HAP-1 (cell line): ENCODE measurements around the gene LILRB5.
"Not testable (repeated sequence)": the region's sequence is repeated elsewhere in the genome, so short reads cannot be mapped to it uniquely, and the experiment has no call there.

Experiments used
- DNase-seq, 2 experiments: peaks; one replicate each; pipeline ENCODE4 v3.0.0-alpha.2; 2016 to 2020; ENCODE audit warnings: low spot score in 2 of 2
- H3K27me3 ChIP-seq: fragments of 250-450 bp; sonication (Bioruptor Pico); 2 replicates; pipeline ENCODE4 v1.5.1; 2020; ENCODE audit warnings: low read depth, mild to moderate bottlenecking, moderate library complexity
- H3K36me3 ChIP-seq: fragments of 250-450 bp; sonication (Bioruptor Pico); replicated peaks from 2 replicates; pipeline ENCODE4 v1.5.1; 2020; ENCODE audit warnings: mild to moderate bottlenecking
- H3K4me1 ChIP-seq: fragments of 250-450 bp; sonication (Bioruptor Pico); 2 replicates; pipeline ENCODE4 v1.5.1; 2020; ENCODE audit warnings: mild to moderate bottlenecking
- H3K4me3 ChIP-seq: fragments of 250-450 bp; sonication (Bioruptor Pico); 2 replicates; pipeline ENCODE4 v1.5.1; 2020; ENCODE audit warnings: mild to moderate bottlenecking, moderate library complexity
- H3K9me3 ChIP-seq: fragments of 250-450 bp; sonication (Bioruptor Pico); 2 replicates; pipeline ENCODE4 v1.5.1; 2020; ENCODE audit warnings: mild to moderate bottlenecking, moderate library complexity
- in situ Hi-C: fragments of 300-500 bp; cut with MboI; formaldehyde crosslinking; loops from 3 replicates; pipeline ENCODE4 v1.14.3; 2020; ENCODE audit warnings: low sequenced_read_pairs, inconsistent platforms, mixed read lengths

The LILRB5 gene

DNA sequence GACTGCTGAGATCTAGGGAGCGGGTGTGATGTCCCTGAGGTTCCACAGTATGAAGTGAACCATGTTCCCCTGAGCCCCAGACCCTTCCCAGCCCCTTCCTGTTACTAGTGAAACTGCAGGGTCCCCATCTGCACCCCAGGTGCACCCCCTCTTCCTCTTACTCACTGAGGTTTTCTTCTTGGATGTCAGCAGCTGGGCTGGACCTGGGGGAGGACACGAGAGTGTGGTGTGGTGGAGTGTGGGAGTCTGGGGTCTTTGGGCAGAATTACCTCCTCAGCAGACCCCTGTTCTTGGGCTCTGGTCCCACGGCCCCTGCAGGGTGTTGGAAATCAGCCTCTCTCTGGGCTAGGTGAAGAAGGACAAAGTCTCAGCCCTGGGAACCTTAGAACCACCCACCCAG lies 11.1 kb downstream of the LILRB5 start:
- H3K9me3 ChIP-seq = no peaks in the 10 kb centered on the region
- H3K27me3 ChIP-seq = peaks cover 25% of the 10 kb centered on the region
- DNase-seq = no peak
- no peak overlapping the region for H3K4me3 ChIP-seq
- H3K36me3 ChIP-seq = no peaks in the 10 kb centered on the region
- in situ Hi-C loops = no loop called here
- no peaks in the 10 kb centered on the region for H3K4me1 ChIP-seq

DNA sequence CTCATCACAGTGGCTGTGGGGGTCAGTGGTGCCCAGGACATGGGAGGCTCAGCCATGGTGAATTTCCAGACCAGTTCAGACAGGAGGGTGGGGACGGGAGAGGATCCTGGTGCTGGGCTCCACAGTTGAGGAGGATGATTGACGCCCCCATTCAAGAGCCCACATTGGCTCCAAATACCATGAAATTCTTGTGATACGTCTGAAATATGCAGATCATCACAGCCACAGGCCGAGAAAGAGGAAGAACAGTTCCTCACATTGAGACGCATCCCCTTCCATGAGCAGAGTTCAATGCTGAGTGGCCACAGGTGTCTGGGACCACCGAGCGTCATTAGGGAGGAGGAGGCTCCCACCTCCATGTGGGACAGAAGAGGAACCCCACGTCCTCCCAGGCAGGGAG lies 13.3 kb downstream of the LILRB5 start:
- DNase-seq, H3K4me3 ChIP-seq, H3K9me3 ChIP-seq, H3K36me3 ChIP-seq, H3K27me3 ChIP-seq, in situ Hi-C loops, H3K4me1 ChIP-seq: not testable (repeated sequence)

DNA sequence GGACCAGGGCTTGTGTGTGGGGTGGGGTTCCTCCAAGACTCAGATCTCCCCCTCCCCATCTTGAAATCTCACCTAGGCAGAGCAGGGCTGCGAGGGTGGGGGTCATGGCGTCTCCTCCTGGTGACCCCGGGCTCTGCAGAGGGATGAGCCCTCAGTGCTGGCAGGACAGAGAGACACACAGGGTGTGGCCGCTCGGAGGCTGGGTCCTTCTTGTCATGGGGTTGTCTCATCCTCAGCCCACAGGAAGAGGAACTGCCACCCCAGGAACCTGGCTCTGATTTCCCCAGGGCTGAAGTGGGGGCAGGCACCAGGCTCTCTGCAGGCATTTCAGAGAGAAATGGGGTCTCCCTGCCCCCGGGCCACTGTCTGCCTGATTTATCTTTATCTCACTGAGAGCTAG lies 14.4 kb downstream of the LILRB5 start, which contains the start of gene LILRA6:
LILRA6 (minus strand) TSS at position 145 of the 400 bp plus-strand sequence.
- H3K9me3 ChIP-seq, in situ Hi-C loops, DNase-seq: not testable (repeated sequence)

DNA sequence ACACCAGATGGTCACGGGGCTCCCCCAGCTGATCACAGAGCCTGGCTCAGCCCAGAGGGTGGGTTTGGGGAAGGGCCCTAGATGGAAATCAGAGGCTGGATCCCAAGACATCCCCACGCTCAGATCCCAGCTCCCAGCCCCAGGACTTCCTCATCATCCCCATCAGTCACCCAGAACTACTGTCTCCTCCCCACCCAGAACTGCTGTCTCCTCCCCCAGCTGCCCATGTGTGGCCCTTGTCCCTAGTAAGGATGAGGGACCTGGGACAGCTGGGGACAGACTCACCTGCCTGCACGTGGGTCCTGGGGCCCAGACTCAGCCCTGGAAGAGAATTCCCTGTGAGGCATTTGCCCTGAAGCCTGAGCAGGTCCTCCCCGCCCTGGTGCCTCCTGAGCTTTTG lies 14.8 kb downstream of the LILRB5 start:
- H3K9me3 ChIP-seq, in situ Hi-C loops, H3K4me1 ChIP-seq, H3K36me3 ChIP-seq, DNase-seq, H3K27me3 ChIP-seq, H3K4me3 ChIP-seq: not testable (repeated sequence)

More for the DNA sequence above, 14.4 kb downstream of the LILRB5 start, which contains the start of gene LILRA6:
- H3K4me1 ChIP-seq, H3K36me3 ChIP-seq, H3K27me3 ChIP-seq, H3K4me3 ChIP-seq: not testable (repeated sequence)

DNA sequence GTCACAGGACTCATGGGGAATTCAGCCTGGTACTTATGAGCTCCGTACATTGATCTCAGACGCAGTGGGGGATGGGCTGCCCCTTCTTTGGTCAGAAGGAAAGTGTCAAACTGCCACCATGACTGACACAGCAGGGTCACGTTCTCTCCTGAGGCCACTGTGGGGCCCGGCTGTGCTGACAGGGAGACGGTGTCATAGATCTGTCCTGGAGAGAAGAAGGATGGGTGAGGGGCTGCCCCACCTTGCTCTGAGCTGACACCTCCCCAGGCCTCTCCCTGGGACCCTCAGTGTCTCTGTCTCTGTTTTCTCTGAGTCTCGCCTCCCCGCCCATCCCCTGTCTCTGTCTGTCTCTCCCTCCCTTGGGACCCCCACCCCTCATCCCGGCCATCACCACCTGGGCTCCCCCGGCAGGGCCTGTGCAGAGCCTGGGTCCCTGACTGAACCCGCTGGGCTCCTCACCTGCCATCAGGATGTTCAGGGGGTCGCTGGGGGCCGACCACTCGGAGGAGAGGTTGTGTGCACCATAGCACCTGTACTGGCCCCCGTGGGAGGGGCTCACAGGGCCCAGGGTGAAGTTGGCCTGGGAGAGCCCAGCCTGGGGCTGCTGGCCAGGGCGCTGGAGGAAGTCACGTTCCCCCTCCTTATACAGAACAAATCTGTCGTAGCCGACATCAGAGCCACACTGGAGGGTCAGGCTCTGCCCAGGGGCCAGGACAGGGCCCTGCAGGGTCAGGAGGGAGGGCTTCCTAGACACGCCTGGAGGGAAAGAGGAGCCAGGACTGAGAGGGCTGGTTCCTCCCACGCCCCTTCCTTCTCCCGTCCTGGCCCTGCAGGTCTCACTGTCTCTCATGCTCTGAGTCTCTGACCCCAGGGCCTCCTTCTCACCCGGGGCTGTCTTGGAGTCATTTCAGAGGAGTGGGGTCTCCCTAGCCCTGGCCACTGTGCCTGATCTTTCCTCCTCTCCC lies 16.4 kb downstream of the LILRB5 start:
- H3K4me1 ChIP-seq, DNase-seq, H3K36me3 ChIP-seq, in situ Hi-C loops, H3K4me3 ChIP-seq, H3K9me3 ChIP-seq, H3K27me3 ChIP-seq: not testable (repeated sequence)

DNA sequence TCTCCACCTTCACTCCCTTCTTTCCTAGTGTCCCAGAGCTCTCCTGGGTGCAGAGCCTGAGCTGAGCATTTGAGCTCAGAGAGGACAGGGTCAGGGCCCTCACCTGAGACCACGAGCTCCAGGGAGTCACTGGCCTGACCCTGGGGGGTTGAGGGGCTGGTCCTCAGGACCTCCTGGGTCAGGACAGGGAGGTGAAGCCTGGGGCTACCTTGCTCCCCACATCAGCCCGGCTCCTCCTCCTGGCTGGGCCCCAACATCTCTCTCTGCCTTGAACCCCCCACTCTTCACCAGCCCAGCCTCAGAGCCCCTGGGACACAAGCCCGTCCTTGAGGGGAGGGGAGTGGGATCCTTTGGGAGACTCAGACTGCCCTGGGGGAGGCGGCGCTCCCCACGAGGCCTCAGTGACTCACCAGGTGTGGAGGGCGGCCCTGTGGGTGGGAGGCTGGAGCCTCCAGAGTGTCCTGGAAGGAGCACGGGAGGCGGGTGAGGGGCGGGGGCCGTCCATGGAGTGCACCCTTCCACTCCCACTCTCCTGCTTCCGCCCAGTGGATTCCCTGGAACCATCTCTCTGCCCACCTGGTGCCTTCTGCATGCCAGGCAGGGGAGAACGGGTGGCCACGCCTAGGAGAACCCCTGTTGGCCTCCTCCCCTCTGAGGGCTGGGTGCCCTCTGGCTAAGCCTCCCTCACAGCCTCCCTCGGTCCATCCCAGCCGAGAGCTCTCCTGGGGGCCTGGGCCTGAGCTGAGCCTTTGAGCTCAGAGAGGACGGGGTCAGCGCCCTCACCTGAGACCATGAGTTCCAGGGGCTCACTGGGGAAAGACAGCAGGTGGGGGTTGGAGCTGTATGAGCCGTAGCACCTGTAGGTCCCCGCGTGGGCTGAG lies 17.3 kb downstream of the LILRB5 start:
- in situ Hi-C loops, DNase-seq, H3K36me3 ChIP-seq, H3K4me3 ChIP-seq, H3K4me1 ChIP-seq, H3K9me3 ChIP-seq, H3K27me3 ChIP-seq: not testable (repeated sequence)

DNA sequence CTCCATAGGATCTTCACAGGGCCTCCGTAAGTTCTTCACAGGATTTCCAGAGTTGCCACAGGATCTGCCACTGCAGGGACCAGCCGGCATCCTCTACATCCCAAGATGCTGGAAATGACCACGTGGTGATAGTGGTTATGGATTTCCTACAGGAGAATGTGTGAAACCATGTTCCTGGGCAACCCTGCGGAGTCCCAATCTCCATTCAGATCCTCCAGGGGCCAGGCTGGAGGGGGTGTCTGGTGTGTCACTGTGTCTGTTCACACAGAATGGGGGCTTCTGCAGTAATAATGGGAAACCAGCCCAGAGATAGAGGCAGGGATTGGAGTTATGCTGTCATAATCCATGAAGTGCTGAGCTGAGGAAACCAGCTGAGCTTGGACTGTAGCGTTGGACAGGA lies 23.1 kb downstream of the LILRB5 start:
- Histone ChIP-seq H3K4me3 (no peak overlapping the region), H3K4me1 (no peaks in the 10 kb centered on the region), H3K27me3 (no peaks in the 10 kb centered on the region), H3K9me3 (no peaks in the 10 kb centered on the region; the same call in 1 of the 2 replicates), H3K36me3 (no peaks in the 10 kb centered on the region)
- no peak for DNase-seq
- in situ Hi-C loops = no loop called here

DNA sequence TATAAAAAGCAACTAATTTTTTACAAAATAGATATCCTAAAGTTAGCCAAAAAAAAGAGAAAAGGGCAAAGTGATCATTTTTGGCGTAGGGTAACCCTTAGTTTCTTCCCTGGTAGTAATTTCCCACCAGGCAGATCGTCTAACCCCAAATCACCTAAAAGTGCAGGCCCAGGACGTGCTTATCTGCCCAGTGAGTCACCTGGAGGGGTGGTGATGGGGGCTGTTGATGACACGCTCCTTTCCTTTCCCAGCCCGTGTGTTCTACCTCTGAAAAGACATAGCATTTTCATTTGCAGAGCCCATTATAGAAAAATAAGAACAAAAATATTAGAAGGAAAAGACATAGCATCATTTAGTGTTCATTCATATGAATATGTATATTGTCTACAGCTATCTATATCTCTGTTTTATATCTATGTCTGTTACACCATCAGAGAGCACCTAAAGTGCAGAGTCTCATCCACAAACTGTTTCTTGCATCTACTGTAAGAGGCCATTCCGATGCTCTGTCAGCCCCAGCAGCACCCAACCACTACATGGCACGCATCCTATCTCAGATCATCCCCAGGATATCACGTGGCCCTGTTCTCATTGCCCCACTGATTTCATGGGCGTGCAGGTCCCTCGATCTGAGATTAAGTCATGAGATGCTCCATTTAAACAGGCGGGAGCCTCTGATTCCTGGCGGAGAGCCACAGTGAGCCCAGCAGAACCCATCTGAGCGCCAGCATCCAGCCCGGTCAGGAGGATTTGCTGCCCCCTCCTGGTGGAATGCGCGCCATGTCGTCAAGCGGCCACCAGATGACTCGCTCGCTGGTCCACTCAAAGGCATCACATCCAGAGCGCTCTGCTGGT lies 25.8 kb downstream of the LILRB5 start:
- DNase-seq = peak; percentile 45 to 90
- Histone ChIP-seq H3K9me3 (no peaks in the 10 kb centered on the region; the same call in 1 of the 2 replicates), H3K27me3 (no peaks in the 10 kb centered on the region), H3K4me1 (no peaks in the 10 kb centered on the region), H3K4me3 (no peak overlapping the region), H3K36me3 (no peaks in the 10 kb centered on the region)
- in situ Hi-C loops = no loop called here

DNA sequence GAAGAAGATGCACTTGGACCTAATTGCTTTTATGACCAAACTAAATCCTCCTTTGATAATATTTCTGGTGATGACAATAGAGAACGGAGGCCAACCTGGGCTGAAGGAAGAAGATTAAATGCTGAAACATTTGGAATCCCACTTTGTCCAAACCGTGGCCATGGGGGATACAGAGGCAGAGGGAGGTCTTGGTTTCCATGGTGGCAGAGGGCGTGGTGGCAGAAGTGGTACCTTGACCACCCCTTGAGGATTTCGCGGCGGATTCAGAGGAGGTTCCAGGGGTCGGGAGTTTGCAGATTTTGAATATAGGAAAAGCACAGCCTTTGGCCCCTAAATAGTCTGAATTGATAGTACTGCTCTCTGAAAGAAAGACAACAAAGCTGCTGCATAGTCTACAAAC lies 27.0 kb downstream of the LILRB5 start:
- peaks cover 2% of the 10 kb centered on the region; the same call in 1 of the 2 replicates for H3K27me3 ChIP-seq
- in situ Hi-C loops = no loop called here

DNA sequence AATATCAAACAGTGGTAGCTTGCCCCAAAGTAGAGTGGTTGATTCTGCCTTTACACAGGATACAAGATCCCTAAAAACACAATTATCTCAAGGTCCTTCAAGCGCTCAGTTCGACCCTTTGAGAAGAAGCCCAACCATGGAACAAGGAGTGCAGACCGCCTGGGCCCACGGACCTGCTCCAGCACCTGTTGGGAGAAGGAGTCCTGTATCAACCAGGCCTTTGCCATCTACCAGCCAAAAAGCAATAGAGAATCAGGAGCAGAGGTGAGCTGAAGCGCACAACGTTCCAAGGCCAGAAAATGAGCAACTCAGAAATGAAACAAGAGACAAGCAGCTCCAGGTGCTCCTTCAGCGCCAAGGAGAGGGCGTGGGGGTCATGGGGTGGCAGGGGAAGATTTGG lies 27.9 kb downstream of the LILRB5 start:
- in situ Hi-C loops = no loop called here
- no peaks in the 10 kb centered on the region for H3K36me3 ChIP-seq
- no peaks in the 10 kb centered on the region for H3K4me1 ChIP-seq

More for the DNA sequence above, 27.0 kb downstream of the LILRB5 start:
- H3K36me3 ChIP-seq = no peaks in the 10 kb centered on the region
- H3K4me1 ChIP-seq = no peaks in the 10 kb centered on the region
- no peaks in the 10 kb centered on the region; the same call in 1 of the 2 replicates for H3K9me3 ChIP-seq
- no peak for DNase-seq
- H3K4me3 ChIP-seq = no peak overlapping the region

DNA sequence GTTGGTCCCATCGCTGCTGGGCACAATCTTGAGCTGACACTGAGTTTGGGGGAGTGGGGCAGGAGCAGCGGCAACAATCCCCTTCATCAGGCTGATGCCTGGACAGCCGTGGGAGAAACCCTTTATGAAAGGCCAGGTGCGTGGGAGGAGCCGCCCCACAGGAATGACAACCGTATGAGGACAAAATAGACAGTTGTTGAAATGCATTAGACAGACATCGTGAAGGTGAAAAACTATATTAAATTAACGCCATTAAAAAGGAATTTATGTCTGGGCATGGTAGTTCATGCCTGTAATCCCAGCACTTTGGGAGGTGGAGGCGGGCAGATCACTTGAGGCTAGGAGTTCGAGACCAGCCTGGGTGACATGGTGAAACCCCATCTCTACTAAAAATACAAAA lies 32.5 kb downstream of the LILRB5 start:
- DNase-seq, H3K9me3 ChIP-seq, in situ Hi-C loops, H3K27me3 ChIP-seq, H3K36me3 ChIP-seq, H3K4me3 ChIP-seq, H3K4me1 ChIP-seq: not testable (repeated sequence)

More for the DNA sequence above, 27.9 kb downstream of the LILRB5 start:
- Histone ChIP-seq H3K9me3 (no peaks in the 10 kb centered on the region), H3K27me3 (peaks cover 2% of the 10 kb centered on the region; the same call in 1 of the 2 replicates), H3K4me3 (no peak overlapping the region)
- DNase-seq = no peak

DNA sequence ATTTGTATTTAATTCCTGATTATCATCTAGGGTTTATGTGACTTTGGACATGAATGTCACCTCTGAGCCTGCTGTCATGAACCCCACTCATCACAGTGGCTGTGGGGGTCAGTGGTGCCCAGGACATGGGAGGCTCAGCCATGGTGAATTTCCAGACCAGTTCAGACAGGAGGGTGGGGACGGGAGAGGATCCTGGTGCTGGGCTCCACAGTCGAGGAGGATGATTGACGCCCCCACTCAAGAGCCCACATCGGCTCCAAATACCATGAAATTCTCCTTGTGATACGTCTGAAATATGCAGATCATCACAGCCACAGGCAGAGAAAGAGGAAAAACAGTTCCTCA lies 33.2 kb downstream of the LILRB5 start:
- H3K4me3 ChIP-seq, DNase-seq, H3K36me3 ChIP-seq, in situ Hi-C loops, H3K27me3 ChIP-seq, H3K9me3 ChIP-seq, H3K4me1 ChIP-seq: not testable (repeated sequence)

DNA sequence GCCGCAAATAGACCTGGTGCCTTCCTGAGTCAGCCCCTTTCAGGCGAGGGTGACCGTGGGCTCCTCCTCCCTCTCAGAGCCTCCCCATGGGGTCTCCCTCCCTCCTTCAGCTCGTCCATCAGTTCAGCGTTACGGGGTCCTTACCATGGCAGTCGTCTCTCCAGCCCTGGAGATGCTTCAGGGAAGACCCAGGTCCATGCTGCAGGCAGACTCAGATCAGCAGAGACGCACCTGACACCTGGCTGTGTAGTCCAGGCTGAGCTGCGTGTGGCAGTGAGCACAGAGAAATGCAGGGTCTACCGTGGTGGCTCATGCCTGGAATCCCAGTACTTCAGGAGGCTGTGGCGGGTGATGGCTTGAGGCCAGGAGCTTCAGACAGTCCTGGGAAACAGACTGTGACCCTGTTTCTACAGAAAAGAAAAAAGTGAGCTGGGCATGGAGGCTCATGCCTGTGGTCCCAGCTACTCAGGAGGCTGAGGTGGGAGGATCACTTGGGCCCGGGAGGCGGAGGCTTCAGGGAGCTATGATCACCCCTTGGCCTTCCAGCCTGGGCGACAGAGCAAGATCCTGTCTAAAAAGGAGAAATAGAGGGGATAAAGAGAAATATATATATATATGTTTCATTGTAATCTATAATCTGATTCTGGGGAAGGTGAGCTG lies 33.7 kb downstream of the LILRB5 start:
- H3K4me3 ChIP-seq, DNase-seq, H3K27me3 ChIP-seq, H3K9me3 ChIP-seq, in situ Hi-C loops, H3K4me1 ChIP-seq, H3K36me3 ChIP-seq: not testable (repeated sequence)
